A549 (cell line): ENCODE data around the gene LDLRAD4. TPM values are rescaled to one million over a fixed set of nuclear protein-coding genes. Genes with fewer than 3 reads are reported as not detected.

Source experiments
- ATAC-seq, 2 experiments: fragments of 200-7000 bp in 1 of 2; fragments of >200 bp in 1 of 2; cut with Nextera tagmentation in 1 of 2; cut with Tn5 transposase in 1 of 2; 3 replicates each; pipeline versions ENCODE4 v1.8.0 to v1.9.1; 2018 to 2020; ENCODE audit warnings: mild to moderate bottlenecking in 1 of 2, moderate library complexity in 1 of 2
- CTCF ChIA-PET: fragments of 300-600 bp; sonication (Branson Sonifier 250); formaldehyde crosslinking; extraction: SDS; loops from one replicate; lab custom pipeline; 2021; ENCODE audit warnings: antibody characterized with exemption, inconsistent platforms; lab: Yijun Ruan, JAX
- POLR2A ChIA-PET: fragments of 350-600 bp; formaldehyde crosslinking; extraction: SDS; loops from one replicate; lab custom pipeline; 2021; ENCODE audit warnings: antibody characterized with exemption, inconsistent platforms; lab: Yijun Ruan, JAX
- DNase-seq, 2 experiments: peaks; one replicate each; pipeline versions ENCODE4 v3.0.0 to v3.0.0-alpha.2; 2011 to 2016; ENCODE audit warnings: low read depth in 1 of 2, low spot score in 1 of 2
- FAIRE-seq: peaks from 2 replicates; lab custom pipeline; 2011; peaks lifted over from hg19 to GRCh38; lab: Jason Lieb, UNC
- H3K27ac ChIP-seq, 2 experiments: fragments of >200 bp; sonication (Bioruptor Twin); formaldehyde crosslinking; 3 replicates each; pipeline ENCODE4 v1.5.1; 2016 to 2017
- H3K4me1 ChIP-seq: fragments of >200 bp; sonication (Bioruptor Twin); formaldehyde crosslinking; 3 replicates; pipeline ENCODE4 v1.6.1; 2016
- H3K4me2 ChIP-seq: fragments of >200 bp; sonication (Bioruptor Twin); formaldehyde crosslinking; 3 replicates; pipeline ENCODE4 v1.6.1; 2016
- H3K4me3 ChIP-seq: fragments of >200 bp; sonication (Bioruptor Twin); formaldehyde crosslinking; 3 replicates; pipeline ENCODE4 v1.5.1; 2016
- H3K9me3 ChIP-seq: fragments of >200 bp; sonication (Bioruptor Twin); formaldehyde crosslinking; 3 replicates; pipeline ENCODE4 v1.6.1; 2016
- BHLHE40 ChIP-seq: IDR thresholded peaks from 2 replicates; pipeline ENCODE4 v1.6.1; 2012; ENCODE audit warnings: low read depth, low read length, inconsistent platforms
- CBX8 ChIP-seq: fragments of 200-600 bp; sonication (generic); IDR thresholded peaks from 2 replicates; pipeline ENCODE4 v1.6.1; 2016
- EHF ChIP-seq: fragments of 250-450 bp; sonication (Bioruptor Pico); IDR thresholded peaks from 2 replicates; pipeline ENCODE4 v1.5.0; 2020; ENCODE audit warnings: mild to moderate bottlenecking
- EHMT2 ChIP-seq: fragments of 200-600 bp; sonication (generic); IDR thresholded peaks from 2 replicates; pipeline ENCODE4 v1.6.1; 2016; ENCODE audit warnings: antibody characterized with exemption, low read depth, mild to moderate bottlenecking, moderate library complexity
- FOSB ChIP-seq: fragments of 250-450 bp; sonication (Bioruptor Pico); IDR thresholded peaks from 2 replicates; pipeline ENCODE4 v1.5.0; 2020; ENCODE audit warnings: mild to moderate bottlenecking, moderate library complexity
- FOSL2 ChIP-seq, 2 experiments: fragments of 450-650 bp in 1 of 2; fragments of >200 bp in 1 of 2; sonication (Bioruptor Twin) in 1 of 2; formaldehyde crosslinking; IDR thresholded peaks; 2 replicates each; pipeline versions ENCODE4 v1.5.0 to v1.6.1; 2016 to 2020; ENCODE audit warnings: mild to moderate bottlenecking in 1 of 2, moderate library complexity in 1 of 2
- FOXS1 ChIP-seq: fragments of 250-450 bp; sonication (Bioruptor Pico); IDR thresholded peaks from 2 replicates; pipeline ENCODE4 v1.5.0; 2020; ENCODE audit warnings: mild to moderate bottlenecking, moderate library complexity
- HDAC2 ChIP-seq: fragments of 200-600 bp; sonication (generic); IDR thresholded peaks from 2 replicates; pipeline ENCODE4 v1.6.1; 2016
- HOXB13 ChIP-seq: fragments of 250-450 bp; sonication (Bioruptor Pico); IDR thresholded peaks from 2 replicates; pipeline ENCODE4 v1.5.0; 2020; ENCODE audit warnings: low read depth, mild to moderate bottlenecking, moderate library complexity
- JUNB ChIP-seq: fragments of >200 bp; sonication (Bioruptor Twin); formaldehyde crosslinking; IDR thresholded peaks from 2 replicates; pipeline ENCODE4 v1.6.1; 2016
- KDM1A ChIP-seq: fragments of 200-600 bp; sonication (generic); IDR thresholded peaks from 2 replicates; pipeline ENCODE4 v1.6.1; 2016; ENCODE audit warnings: low read depth, mild to moderate bottlenecking
- KDM5A ChIP-seq: fragments of 200-600 bp; sonication (generic); IDR thresholded peaks from 2 replicates; pipeline ENCODE4 v1.6.1; 2016; ENCODE audit warnings: antibody characterized with exemption, mild to moderate bottlenecking
- NFE2L2 ChIP-seq: fragments of 150-350 bp; conservative IDR thresholded peaks from 2 replicates; pipeline ENCODE4 v1.6.1; 2014; ENCODE audit warnings: low read length
- PHF8 ChIP-seq: fragments of 200-600 bp; sonication (generic); IDR thresholded peaks from 2 replicates; pipeline ENCODE4 v1.6.1; 2016; ENCODE audit warnings: low read depth, mild to moderate bottlenecking, antibody characterized with exemption, moderate library complexity, borderline replicate concordance
- POLR2A ChIP-seq: IDR thresholded peaks from 2 replicates; pipeline ENCODE4 v1.6.1; 2012; ENCODE audit warnings: mild to moderate bottlenecking, low read length
- RAD21 ChIP-seq, 2 experiments: fragments of >200 bp in 1 of 2; sonication (Bioruptor Twin) in 1 of 2; formaldehyde crosslinking in 1 of 2; IDR thresholded peaks in 1 of 2; conservative IDR thresholded peaks in 1 of 2; 2 replicates in 1 of 2; 3 replicates in 1 of 2; pipeline ENCODE4 v1.6.1; 2012 to 2018; ENCODE audit warnings: inconsistent platforms in 1 of 2
- RARB ChIP-seq: fragments of 250-450 bp; sonication (Bioruptor Pico); IDR thresholded peaks from 2 replicates; pipeline ENCODE4 v1.8.0; 2021; ENCODE audit warnings: mild to moderate bottlenecking, moderate library complexity
- RFX5 ChIP-seq: fragments of 450-650 bp; IDR thresholded peaks from 2 replicates; pipeline ENCODE4 v1.7.1; 2014; ENCODE audit warnings: antibody characterized with exemption, mild to moderate bottlenecking, moderate library complexity
- RNF2 ChIP-seq: fragments of 200-600 bp; sonication (generic); IDR thresholded peaks from 2 replicates; pipeline ENCODE4 v1.6.1; 2016; ENCODE audit warnings: low read depth, mild to moderate bottlenecking, antibody characterized with exemption, moderate library complexity, borderline replicate concordance
- SMC3 ChIP-seq: fragments of >200 bp; sonication (Bioruptor Twin); formaldehyde crosslinking; IDR thresholded peaks from 3 replicates; pipeline ENCODE4 v1.6.1; 2018; ENCODE audit warnings: inconsistent platforms
- SREBF2 ChIP-seq: fragments of 450-650 bp; IDR thresholded peaks from 2 replicates; pipeline ENCODE4 v1.6.1; 2014; ENCODE audit warnings: mild to moderate bottlenecking, moderate library complexity
- TFCP2L1 ChIP-seq: fragments of 250-450 bp; sonication (Bioruptor Pico); IDR thresholded peaks from 2 replicates; pipeline ENCODE4 v1.5.0; 2021; ENCODE audit warnings: mild to moderate bottlenecking
- TP53 ChIP-seq: fragments of 250-450 bp; sonication (Bioruptor Pico); IDR thresholded peaks from 2 replicates; pipeline ENCODE4 v1.5.0; 2021; ENCODE audit warnings: mild to moderate bottlenecking, moderate library complexity
- ZC3H11A ChIP-seq: fragments of 450-650 bp; IDR thresholded peaks from 2 replicates; pipeline ENCODE4 v1.6.1; 2014; ENCODE audit warnings: antibody characterized with exemption, mild to moderate bottlenecking
- ZFP36 ChIP-seq: fragments of 450-650 bp; IDR thresholded peaks from 2 replicates; pipeline ENCODE4 v1.6.1; 2014; ENCODE audit warnings: borderline replicate concordance; ENCODE audit not compliant: partially characterized antibody
- WGBS: methylation state at CpG from one replicate; pipeline ENCODE4 v1.1.6; 2017; ENCODE audit errors: missing lambda C conversion rate; 5-methylcytosine and 5-hydroxymethylcytosine counted together
- polyA plus RNA-seq, 4 experiments: library from polyadenylated mRNA; depleted of rRNA in 3 of 4; stranded (reverse); fragments of >200 nt; fragmentation: RNase III in 1 of 4; extraction: RNeasy Plus Mini Kit Qiagen cat#74134 plus additional on column Dnase treatment in 1 of 4; gene quantifications; 2 replicates in 3 of 4; 3 replicates in 1 of 4; pipeline ENCODE4 v1.2.3, GENCODE V29; 2011 to 2017
- TF ChIP-seq, protein P1 (sequence below): fragments of >200 bp; sonication (Bioruptor Twin); formaldehyde crosslinking; IDR thresholded peaks from 3 replicates; pipeline ENCODE4 v1.6.1; 2016
- TF ChIP-seq, protein P2 (sequence below): fragments of 250-450 bp; sonication (Bioruptor Pico); IDR thresholded peaks from 2 replicates; pipeline ENCODE4 v1.5.0; 2020; ENCODE audit warnings: low read depth, mild to moderate bottlenecking, moderate library complexity
- TF ChIP-seq, protein P3 (sequence below): IDR thresholded peaks from 2 replicates; pipeline ENCODE4 v1.6.1; 2012; ENCODE audit warnings: low read depth, borderline replicate concordance
- TF ChIP-seq, protein P4 (sequence below): IDR thresholded peaks from 2 replicates; pipeline ENCODE4 v1.6.1; 2012
- TF ChIP-seq, protein P5 (sequence below): fragments of 450-650 bp; IDR thresholded peaks from 2 replicates; pipeline ENCODE4 v1.6.1; 2014; ENCODE audit warnings: antibody characterized with exemption

LDLRAD4 gene
- polyA plus RNA-seq, 2 of the 4 experiments (the other 2 are of a cell fraction) = 5.2 to 7.6 TPM

DNA sequence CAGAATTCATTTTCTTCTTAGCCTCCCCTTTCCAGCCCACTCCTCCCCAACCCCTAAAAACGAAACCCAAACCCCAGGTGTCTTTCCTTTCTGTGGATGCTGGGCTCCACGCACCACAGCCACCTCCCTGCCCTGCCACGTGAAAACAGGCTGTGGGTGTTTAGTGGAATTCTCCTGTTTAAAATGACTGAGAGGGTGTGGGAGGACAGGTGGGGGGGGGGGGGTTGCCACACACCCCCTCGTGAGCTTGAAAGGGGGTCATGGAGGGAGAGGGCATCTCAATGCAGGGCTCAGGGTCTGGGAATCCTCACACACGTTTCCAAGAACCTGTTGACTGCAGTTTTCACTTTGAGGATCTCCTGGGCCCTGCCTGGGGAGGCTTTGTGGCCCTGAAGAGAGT is 397.5 kb downstream of the LDLRAD4 start (continued):
- TF ChIP-seq FOSL2 (IDR thresholded peaks at IDR 0.05) = no peak
- TF ChIP-seq FOSL2 (CRISPR knock-in tag; IDR thresholded peaks at IDR 0.05) = no peak
- TF ChIP-seq, all 56 proteins: peak for 0

DNA sequence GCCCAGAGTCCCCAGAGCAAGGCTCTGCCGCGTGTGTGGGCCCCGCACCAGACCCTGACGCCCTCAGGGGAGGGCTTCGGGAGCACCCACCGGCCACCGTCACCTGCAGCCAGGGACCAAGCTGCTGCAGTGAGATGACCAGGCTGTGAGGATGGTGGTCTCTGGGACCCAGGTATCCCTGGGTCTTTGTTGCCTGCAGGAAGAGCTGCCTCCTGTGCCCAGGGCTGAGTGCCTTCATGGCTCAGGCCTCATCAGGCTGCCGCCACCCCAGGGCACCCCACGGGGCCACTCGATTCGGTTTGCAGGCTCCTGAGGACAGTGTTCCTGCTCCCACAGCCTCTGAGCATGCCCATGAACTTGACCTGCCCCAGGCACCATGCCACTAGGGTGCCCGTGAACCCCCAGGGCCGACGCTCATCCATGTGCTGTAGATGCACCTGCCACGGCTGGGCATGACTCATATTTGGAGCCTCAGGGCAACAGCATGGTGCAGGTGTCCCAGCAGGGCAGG is 398.0 kb downstream of the LDLRAD4 start:
- no peak for FAIRE-seq
- ChIA-PET CTCF (no interaction called here), POLR2A (no interaction called here)
- Histone ChIP-seq H3K4me1 (no peaks in the 10 kb centered on the region), H3K4me3 (no peak overlapping the region), H3K4me2 (no peak overlapping the region), H3K9me3 (no peaks in the 10 kb centered on the region), H3K27ac (no peak overlapping the region)
- DNase-seq = no peak
- WGBS = 69% methylated on average over 4 of the region's 15 CpGs
- no peak for TF ChIP-seq FOSB
- TF ChIP-seq FOXS1 = no peak
- TF ChIP-seq, protein P1, sequence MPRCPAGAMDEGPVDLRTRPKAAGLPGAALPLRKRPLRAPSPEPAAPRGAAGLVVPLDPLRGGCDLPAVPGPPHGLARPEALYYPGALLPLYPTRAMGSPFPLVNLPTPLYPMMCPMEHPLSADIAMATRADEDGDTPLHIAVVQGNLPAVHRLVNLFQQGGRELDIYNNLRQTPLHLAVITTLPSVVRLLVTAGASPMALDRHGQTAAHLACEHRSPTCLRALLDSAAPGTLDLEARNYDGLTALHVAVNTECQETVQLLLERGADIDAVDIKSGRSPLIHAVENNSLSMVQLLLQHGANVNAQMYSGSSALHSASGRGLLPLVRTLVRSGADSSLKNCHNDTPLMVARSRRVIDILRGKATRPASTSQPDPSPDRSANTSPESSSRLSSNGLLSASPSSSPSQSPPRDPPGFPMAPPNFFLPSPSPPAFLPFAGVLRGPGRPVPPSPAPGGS = no peak
- TF ChIP-seq KDM5A = no peak
- no peak for TF ChIP-seq EHMT2
- no peak for TF ChIP-seq TP53
- no peak for TF ChIP-seq BHLHE40
- no peak for TF ChIP-seq HOXB13 (CRISPR knock-in tag)
- no peak for TF ChIP-seq HDAC2
- TF ChIP-seq RNF2 = no peak
- no peak for TF ChIP-seq NFE2L2
- TF ChIP-seq KDM1A = no peak
- TF ChIP-seq CBX8 = no peak
- TF ChIP-seq, protein P2, sequence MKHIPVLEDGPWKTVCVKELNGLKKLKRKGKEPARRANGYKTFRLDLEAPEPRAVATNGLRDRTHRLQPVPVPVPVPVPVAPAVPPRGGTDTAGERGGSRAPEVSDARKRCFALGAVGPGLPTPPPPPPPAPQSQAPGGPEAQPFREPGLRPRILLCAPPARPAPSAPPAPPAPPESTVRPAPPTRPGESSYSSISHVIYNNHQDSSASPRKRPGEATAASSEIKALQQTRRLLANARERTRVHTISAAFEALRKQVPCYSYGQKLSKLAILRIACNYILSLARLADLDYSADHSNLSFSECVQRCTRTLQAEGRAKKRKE = no peak
- no peak for TF ChIP-seq TFCP2L1 (CRISPR knock-in tag)
- TF ChIP-seq, protein P3, sequence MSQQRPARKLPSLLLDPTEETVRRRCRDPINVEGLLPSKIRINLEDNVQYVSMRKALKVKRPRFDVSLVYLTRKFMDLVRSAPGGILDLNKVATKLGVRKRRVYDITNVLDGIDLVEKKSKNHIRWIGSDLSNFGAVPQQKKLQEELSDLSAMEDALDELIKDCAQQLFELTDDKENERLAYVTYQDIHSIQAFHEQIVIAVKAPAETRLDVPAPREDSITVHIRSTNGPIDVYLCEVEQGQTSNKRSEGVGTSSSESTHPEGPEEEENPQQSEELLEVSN = no peak
- TF ChIP-seq RARB = no peak
- no peak for TF ChIP-seq RAD21 (conservative IDR thresholded peaks at IDR 0.05 in 1 of 2, IDR thresholded peaks at IDR 0.05 in 1 of 2)
- TF ChIP-seq, protein P4, sequence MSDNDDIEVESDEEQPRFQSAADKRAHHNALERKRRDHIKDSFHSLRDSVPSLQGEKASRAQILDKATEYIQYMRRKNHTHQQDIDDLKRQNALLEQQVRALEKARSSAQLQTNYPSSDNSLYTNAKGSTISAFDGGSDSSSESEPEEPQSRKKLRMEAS = no peak
- no peak for TF ChIP-seq SMC3
- no peak for ATAC-seq

DNA sequence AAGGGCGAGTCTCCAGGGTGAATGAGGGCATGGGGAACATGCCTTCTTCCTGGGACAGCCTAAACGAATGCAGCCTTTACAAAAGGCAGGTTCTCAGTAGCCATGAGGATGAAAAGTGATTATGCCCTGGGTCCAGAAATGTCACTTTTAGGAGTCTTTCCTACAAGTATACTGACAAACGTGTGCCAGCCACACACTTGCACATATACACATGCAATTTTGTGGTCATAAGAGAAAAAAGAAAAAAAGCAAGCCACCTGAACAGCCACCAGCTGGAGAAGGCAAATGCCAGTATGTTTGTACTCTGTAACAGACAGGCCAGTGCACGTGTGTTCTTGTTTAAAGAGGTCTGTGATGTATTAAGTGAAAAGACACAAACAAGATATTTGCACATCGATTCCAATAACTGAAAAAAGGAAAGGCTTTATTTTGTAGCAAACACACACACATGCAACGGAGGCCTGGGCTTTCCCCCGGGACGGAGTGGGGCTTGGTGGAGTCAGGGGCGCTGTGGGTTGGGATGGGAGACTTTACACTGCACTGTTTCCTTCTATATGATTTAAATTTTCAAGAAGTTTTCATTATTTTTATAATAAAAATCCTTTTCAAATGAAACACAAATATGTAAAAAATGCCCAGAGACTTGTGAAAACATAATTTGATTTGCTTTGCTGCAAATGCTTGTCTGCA is 399.4 kb downstream of the LDLRAD4 start:
- TF ChIP-seq SREBF2 = no peak
- no peak for TF ChIP-seq EHF (CRISPR knock-in tag)
- no peak for TF ChIP-seq ZC3H11A
- TF ChIP-seq HDAC2 = no peak
- TF ChIP-seq, protein P5, sequence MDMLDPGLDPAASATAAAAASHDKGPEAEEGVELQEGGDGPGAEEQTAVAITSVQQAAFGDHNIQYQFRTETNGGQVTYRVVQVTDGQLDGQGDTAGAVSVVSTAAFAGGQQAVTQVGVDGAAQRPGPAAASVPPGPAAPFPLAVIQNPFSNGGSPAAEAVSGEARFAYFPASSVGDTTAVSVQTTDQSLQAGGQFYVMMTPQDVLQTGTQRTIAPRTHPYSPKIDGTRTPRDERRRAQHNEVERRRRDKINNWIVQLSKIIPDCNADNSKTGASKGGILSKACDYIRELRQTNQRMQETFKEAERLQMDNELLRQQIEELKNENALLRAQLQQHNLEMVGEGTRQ = no peak
- TF ChIP-seq HOXB13 (CRISPR knock-in tag) = no peak
- no peak for TF ChIP-seq ZFP36
- TF ChIP-seq POLR2A = no peak
- TF ChIP-seq RFX5 = no peak
- no peak for TF ChIP-seq PHF8
- no peak for TF ChIP-seq JUNB
- ATAC-seq = no peak
- no peak for DNase-seq
- ChIA-PET CTCF (no interaction called here), POLR2A (no interaction called here)
- 62% methylated on average over 9 of the region's 9 CpGs for WGBS
- Histone ChIP-seq H3K4me2 (no peak overlapping the region), H3K9me3 (no peaks in the 10 kb centered on the region), H3K27ac (no peak overlapping the region), H3K4me3 (no peak overlapping the region), H3K4me1 (no peaks in the 10 kb centered on the region)
- no peak for FAIRE-seq
